WTC11 (cell line): Measurements from ENCODE around the gene FGF8. TPM values are rescaled to one million over a fixed set of nuclear protein-coding genes. Genes with fewer than 3 reads are reported as not detected.

ENCODE experiments used
- ATAC-seq: fragments of 200-7000 bp; cut with Tn5 transposase; 2 replicates; pipeline ENCODE4 v1.10.0; 2021; ENCODE audit warnings: mild to moderate bottlenecking, moderate library complexity
- CTCF ChIA-PET: fragments of 300-600 bp; sonication (Branson Sonifier 250); formaldehyde crosslinking; loops from one replicate; lab custom pipeline; 2021; ENCODE audit warnings: antibody characterized with exemption; lab: Charles Lee
- POLR2A ChIA-PET: fragments of 350-600 bp; sonication (Branson Sonifier 250); formaldehyde crosslinking; loops from one replicate; lab custom pipeline; 2021; ENCODE audit warnings: antibody characterized with exemption; lab: Charles Lee
- DNase-seq: peaks from one replicate; pipeline ENCODE4 v3.0.0; 2021; ENCODE audit warnings: low spot score
- H3K27ac Mint-ChIP-seq: 2 replicates; pipeline ENCODE4 v1.8.0; 2021; ENCODE audit warnings: mixed read lengths
- H3K27me3 Mint-ChIP-seq: 2 replicates; pipeline ENCODE4 v1.8.0; 2021; ENCODE audit warnings: low read depth, mild to moderate bottlenecking, moderate library complexity, mixed read lengths
- H3K36me3 Mint-ChIP-seq: 2 replicates; pipeline ENCODE4 v1.8.0; 2021; ENCODE audit warnings: mixed read lengths
- H3K4me1 Mint-ChIP-seq: 2 replicates; pipeline ENCODE4 v1.8.0; 2022; ENCODE audit warnings: mixed read lengths
- H3K4me3 Mint-ChIP-seq: 2 replicates; pipeline ENCODE4 v1.8.0; 2021; ENCODE audit warnings: mild to moderate bottlenecking, moderate library complexity, mixed read lengths
- H3K9me3 Mint-ChIP-seq: 2 replicates; pipeline ENCODE4 v1.8.0; 2021; ENCODE audit warnings: mixed read lengths
- ETV6 ChIP-seq: sonication (generic); formaldehyde crosslinking; IDR thresholded peaks from 2 replicates; pipeline ENCODE4 v1.8.1; 2022; ENCODE audit warnings: mild to moderate bottlenecking, missing genetic modification reagents
- FOXP1 ChIP-seq: sonication (generic); formaldehyde crosslinking; IDR thresholded peaks from 2 replicates; pipeline ENCODE4 v1.8.0; 2022; ENCODE audit warnings: missing genetic modification reagents, mild to moderate bottlenecking, moderate library complexity, borderline replicate concordance
- GRHL2 ChIP-seq: fragments of 250-450 bp; sonication (Bioruptor Pico); IDR thresholded peaks from 2 replicates; pipeline ENCODE4 v1.8.0; 2022; ENCODE audit warnings: mild to moderate bottlenecking, moderate library complexity; ENCODE audit not compliant: insufficient replicate concordance, severe bottlenecking
- MXD4 ChIP-seq: fragments of 250-450 bp; sonication (Bioruptor Pico); IDR thresholded peaks from 2 replicates; pipeline ENCODE4 v1.8.0; 2021; ENCODE audit warnings: mild to moderate bottlenecking, moderate library complexity, borderline replicate concordance
- NFE2L1 ChIP-seq: sonication (generic); formaldehyde crosslinking; IDR thresholded peaks from 2 replicates; pipeline ENCODE4 v1.8.1; 2023; ENCODE audit warnings: missing genetic modification reagents
- SMAD4 ChIP-seq: sonication (generic); formaldehyde crosslinking; IDR thresholded peaks from 2 replicates; pipeline ENCODE4 v1.8.0; 2022; ENCODE audit warnings: mild to moderate bottlenecking, missing genetic modification reagents
- ZNF219 ChIP-seq: sonication (generic); formaldehyde crosslinking; IDR thresholded peaks from 2 replicates; pipeline ENCODE4 v1.8.0; 2023; ENCODE audit warnings: missing genetic modification reagents, mild to moderate bottlenecking, borderline replicate concordance
- ZNF396 ChIP-seq: fragments of 250-450 bp; sonication (Bioruptor Pico); IDR thresholded peaks from 2 replicates; pipeline ENCODE4 v1.8.0; 2021; ENCODE audit warnings: mild to moderate bottlenecking, moderate library complexity, borderline replicate concordance
- total RNA-seq: library from RNA; stranded (reverse); gene quantifications from 3 replicates; pipeline ENCODE4 v1.2.3, GENCODE V29; 2021
- TF ChIP-seq, protein P1 (sequence below): fragments of 250-450 bp; sonication (Bioruptor Pico); IDR thresholded peaks from 2 replicates; pipeline ENCODE4 v1.8.0; 2021; ENCODE audit warnings: mild to moderate bottlenecking
- TF ChIP-seq, protein P2 (sequence below): sonication (generic); formaldehyde crosslinking; IDR thresholded peaks from 2 replicates; pipeline ENCODE4 v1.8.1; 2023; ENCODE audit warnings: mild to moderate bottlenecking, missing genetic modification reagents
- TF ChIP-seq, protein P3 (sequence below): sonication (generic); formaldehyde crosslinking; IDR thresholded peaks from 2 replicates; pipeline ENCODE4 v1.8.1; 2022; ENCODE audit warnings: missing genetic modification reagents, borderline replicate concordance
- TF ChIP-seq, protein P4 (sequence below): sonication (generic); formaldehyde crosslinking; IDR thresholded peaks from 2 replicates; pipeline ENCODE4 v1.8.1; 2023; ENCODE audit warnings: mild to moderate bottlenecking, missing genetic modification reagents, borderline replicate concordance
- TF ChIP-seq, protein P5 (sequence below): fragments of 250-450 bp; sonication (Bioruptor Pico); IDR thresholded peaks from 2 replicates; pipeline ENCODE4 v1.9.0; 2021; ENCODE audit warnings: mild to moderate bottlenecking, borderline replicate concordance

Gene FGF8
- total RNA-seq, 1 experiment from 2014 or later = 28.9 TPM

DNA sequence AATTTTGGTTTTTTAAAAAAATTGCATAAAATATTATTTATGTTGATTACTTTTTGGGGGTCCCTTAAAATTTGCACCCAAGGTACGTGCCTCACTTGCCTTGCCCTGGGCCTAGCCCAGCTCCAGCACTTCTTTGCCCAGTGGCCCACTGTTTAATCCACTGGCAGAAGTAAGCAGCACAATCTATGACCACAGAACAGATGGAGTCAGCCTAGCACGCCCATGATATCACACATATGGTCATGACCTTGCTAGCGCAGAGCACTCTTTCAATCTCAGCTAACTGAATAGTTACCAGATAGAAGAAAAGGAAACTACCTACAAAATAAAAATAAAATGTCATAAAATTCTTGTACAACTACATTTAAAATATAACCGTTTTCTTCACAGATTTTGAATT is 36.7 kb upstream of the FGF8 start (continued):
- TF ChIP-seq, protein P1, sequence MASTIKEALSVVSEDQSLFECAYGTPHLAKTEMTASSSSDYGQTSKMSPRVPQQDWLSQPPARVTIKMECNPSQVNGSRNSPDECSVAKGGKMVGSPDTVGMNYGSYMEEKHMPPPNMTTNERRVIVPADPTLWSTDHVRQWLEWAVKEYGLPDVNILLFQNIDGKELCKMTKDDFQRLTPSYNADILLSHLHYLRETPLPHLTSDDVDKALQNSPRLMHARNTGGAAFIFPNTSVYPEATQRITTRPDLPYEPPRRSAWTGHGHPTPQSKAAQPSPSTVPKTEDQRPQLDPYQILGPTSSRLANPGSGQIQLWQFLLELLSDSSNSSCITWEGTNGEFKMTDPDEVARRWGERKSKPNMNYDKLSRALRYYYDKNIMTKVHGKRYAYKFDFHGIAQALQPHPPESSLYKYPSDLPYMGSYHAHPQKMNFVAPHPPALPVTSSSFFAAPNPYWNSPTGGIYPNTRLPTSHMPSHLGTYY = no peak
- TF ChIP-seq, protein P2, sequence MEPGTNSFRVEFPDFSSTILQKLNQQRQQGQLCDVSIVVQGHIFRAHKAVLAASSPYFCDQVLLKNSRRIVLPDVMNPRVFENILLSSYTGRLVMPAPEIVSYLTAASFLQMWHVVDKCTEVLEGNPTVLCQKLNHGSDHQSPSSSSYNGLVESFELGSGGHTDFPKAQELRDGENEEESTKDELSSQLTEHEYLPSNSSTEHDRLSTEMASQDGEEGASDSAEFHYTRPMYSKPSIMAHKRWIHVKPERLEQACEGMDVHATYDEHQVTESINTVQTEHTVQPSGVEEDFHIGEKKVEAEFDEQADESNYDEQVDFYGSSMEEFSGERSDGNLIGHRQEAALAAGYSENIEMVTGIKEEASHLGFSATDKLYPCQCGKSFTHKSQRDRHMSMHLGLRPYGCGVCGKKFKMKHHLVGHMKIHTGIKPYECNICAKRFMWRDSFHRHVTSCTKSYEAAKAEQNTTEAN = no peak
- TF ChIP-seq, protein P3, sequence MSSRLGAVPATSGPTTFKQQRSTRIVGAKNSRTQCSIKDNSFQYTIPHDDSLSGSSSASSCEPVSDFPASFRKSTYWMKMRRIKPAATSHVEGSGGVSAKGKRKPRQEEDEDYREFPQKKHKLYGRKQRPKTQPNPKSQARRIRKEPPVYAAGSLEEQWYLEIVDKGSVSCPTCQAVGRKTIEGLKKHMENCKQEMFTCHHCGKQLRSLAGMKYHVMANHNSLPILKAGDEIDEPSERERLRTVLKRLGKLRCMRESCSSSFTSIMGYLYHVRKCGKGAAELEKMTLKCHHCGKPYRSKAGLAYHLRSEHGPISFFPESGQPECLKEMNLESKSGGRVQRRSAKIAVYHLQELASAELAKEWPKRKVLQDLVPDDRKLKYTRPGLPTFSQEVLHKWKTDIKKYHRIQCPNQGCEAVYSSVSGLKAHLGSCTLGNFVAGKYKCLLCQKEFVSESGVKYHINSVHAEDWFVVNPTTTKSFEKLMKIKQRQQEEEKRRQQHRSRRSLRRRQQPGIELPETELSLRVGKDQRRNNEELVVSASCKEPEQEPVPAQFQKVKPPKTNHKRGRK (CRISPR knock-in tag) = no peak
- TF ChIP-seq, protein P4, sequence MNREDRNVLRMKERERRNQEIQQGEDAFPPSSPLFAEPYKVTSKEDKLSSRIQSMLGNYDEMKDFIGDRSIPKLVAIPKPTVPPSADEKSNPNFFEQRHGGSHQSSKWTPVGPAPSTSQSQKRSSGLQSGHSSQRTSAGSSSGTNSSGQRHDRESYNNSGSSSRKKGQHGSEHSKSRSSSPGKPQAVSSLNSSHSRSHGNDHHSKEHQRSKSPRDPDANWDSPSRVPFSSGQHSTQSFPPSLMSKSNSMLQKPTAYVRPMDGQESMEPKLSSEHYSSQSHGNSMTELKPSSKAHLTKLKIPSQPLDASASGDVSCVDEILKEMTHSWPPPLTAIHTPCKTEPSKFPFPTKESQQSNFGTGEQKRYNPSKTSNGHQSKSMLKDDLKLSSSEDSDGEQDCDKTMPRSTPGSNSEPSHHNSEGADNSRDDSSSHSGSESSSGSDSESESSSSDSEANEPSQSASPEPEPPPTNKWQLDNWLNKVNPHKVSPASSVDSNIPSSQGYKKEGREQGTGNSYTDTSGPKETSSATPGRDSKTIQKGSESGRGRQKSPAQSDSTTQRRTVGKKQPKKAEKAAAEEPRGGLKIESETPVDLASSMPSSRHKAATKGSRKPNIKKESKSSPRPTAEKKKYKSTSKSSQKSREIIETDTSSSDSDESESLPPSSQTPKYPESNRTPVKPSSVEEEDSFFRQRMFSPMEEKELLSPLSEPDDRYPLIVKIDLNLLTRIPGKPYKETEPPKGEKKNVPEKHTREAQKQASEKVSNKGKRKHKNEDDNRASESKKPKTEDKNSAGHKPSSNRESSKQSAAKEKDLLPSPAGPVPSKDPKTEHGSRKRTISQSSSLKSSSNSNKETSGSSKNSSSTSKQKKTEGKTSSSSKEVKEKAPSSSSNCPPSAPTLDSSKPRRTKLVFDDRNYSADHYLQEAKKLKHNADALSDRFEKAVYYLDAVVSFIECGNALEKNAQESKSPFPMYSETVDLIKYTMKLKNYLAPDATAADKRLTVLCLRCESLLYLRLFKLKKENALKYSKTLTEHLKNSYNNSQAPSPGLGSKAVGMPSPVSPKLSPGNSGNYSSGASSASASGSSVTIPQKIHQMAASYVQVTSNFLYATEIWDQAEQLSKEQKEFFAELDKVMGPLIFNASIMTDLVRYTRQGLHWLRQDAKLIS (CRISPR knock-in tag) = no peak

DNA sequence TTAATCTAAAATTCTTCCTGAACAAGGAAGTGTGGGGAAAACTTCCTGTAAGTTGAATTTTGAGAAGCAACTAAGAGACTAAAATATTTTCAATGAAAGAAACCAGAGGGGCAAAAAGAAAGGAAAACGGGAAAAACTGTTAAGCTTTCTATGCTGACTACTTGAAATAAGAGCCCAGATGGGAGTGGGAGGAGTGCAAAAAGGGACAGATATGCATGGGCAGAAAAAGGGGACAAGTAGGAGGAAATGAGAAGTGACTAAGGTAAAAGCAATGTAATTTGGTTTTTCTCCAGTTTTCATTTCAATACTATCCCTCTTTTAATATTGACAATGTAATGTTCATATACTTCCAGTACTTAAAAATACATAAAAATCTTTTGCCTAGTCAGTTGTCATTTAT is 31.2 kb upstream of the FGF8 start:
- H3K4me1 Mint-ChIP-seq = peaks cover 3% of the 10 kb centered on the region; the same call in 1 of the 2 replicates
- TF ChIP-seq GRHL2 (CRISPR knock-in tag) = no peak
- TF ChIP-seq NFE2L1 (CRISPR knock-in tag) = no peak
- TF ChIP-seq SMAD4 = no peak
- no peak for TF ChIP-seq MXD4 (CRISPR knock-in tag)
- no peak for TF ChIP-seq ETV6 (CRISPR knock-in tag)
- TF ChIP-seq FOXP1 = no peak
- no peak for TF ChIP-seq ZNF396 (CRISPR knock-in tag)
- no peak for TF ChIP-seq ZNF219 (CRISPR knock-in tag)
- TF ChIP-seq, protein P3 (CRISPR knock-in tag) = no peak
- TF ChIP-seq, protein P5, sequence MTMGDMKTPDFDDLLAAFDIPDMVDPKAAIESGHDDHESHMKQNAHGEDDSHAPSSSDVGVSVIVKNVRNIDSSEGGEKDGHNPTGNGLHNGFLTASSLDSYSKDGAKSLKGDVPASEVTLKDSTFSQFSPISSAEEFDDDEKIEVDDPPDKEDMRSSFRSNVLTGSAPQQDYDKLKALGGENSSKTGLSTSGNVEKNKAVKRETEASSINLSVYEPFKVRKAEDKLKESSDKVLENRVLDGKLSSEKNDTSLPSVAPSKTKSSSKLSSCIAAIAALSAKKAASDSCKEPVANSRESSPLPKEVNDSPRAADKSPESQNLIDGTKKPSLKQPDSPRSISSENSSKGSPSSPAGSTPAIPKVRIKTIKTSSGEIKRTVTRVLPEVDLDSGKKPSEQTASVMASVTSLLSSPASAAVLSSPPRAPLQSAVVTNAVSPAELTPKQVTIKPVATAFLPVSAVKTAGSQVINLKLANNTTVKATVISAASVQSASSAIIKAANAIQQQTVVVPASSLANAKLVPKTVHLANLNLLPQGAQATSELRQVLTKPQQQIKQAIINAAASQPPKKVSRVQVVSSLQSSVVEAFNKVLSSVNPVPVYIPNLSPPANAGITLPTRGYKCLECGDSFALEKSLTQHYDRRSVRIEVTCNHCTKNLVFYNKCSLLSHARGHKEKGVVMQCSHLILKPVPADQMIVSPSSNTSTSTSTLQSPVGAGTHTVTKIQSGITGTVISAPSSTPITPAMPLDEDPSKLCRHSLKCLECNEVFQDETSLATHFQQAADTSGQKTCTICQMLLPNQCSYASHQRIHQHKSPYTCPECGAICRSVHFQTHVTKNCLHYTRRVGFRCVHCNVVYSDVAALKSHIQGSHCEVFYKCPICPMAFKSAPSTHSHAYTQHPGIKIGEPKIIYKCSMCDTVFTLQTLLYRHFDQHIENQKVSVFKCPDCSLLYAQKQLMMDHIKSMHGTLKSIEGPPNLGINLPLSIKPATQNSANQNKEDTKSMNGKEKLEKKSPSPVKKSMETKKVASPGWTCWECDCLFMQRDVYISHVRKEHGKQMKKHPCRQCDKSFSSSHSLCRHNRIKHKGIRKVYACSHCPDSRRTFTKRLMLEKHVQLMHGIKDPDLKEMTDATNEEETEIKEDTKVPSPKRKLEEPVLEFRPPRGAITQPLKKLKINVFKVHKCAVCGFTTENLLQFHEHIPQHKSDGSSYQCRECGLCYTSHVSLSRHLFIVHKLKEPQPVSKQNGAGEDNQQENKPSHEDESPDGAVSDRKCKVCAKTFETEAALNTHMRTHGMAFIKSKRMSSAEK (CRISPR knock-in tag) = no peak
- TF ChIP-seq, all 79 proteins: peak for 0
- Mint-ChIP-seq H3K27ac (no peak overlapping the region), H3K27me3 (no peaks in the 10 kb centered on the region), H3K4me3 (no peak overlapping the region), H3K36me3 (peaks cover 69% of the 10 kb centered on the region), H3K9me3 (no peaks in the 10 kb centered on the region)
- POLR2A ChIA-PET = no interaction called here
- DNase-seq = no peak
- CTCF ChIA-PET = no interaction called here
- no peak for ATAC-seq
